Thymus (tissue), 11 donors: ENCODE measurements around the gene PRRC2B. TPM values are rescaled to one million over a fixed set of nuclear protein-coding genes. Genes with fewer than 3 reads are reported as not detected.
A peak's percentile ranks its signal among the peaks of the same experiment; 100 is the strongest.

ENCODE experiments used
- DNase-seq, 9 donors: peaks; one replicate each; pipeline ENCODE4 v3.0.0-alpha.2; 2013; ENCODE audit warnings: low spot score in 9 of 9, low read depth in 6 of 9, missing footprints in 1 of 9
- H3K27ac ChIP-seq, 2 donors: one replicate each; pipeline ENCODE4 v1.5.1; 2013; ENCODE audit warnings: control low read depth in 1 of 2, low read depth in 1 of 2, low read length in 1 of 2, mild to moderate bottlenecking in 1 of 2, moderate library complexity in 1 of 2
- H3K27me3 ChIP-seq, 2 donors: one replicate each; pipeline ENCODE4 v1.5.1; 2013; ENCODE audit warnings: low read length in 1 of 2; ENCODE audit not compliant: control insufficient read depth in 2 of 2, insufficient read depth in 1 of 2
- H3K36me3 ChIP-seq, 2 donors: one replicate each; pipeline ENCODE4 v1.5.1; 2013; ENCODE audit warnings: low read length in 1 of 2, mild to moderate bottlenecking in 1 of 2, moderate library complexity in 1 of 2; ENCODE audit not compliant: control insufficient read depth in 2 of 2, insufficient read depth in 2 of 2
- H3K4me1 ChIP-seq, 2 donors: one replicate each; pipeline ENCODE4 v1.5.1; 2013; ENCODE audit warnings: low read length in 2 of 2; ENCODE audit not compliant: control insufficient read depth in 2 of 2, insufficient read depth in 2 of 2
- H3K4me3 ChIP-seq, 2 donors: one replicate each; pipeline ENCODE4 v1.5.1; 2013; ENCODE audit warnings: low read length in 2 of 2, control low read depth in 1 of 2, mild to moderate bottlenecking in 1 of 2
- H3K9me3 ChIP-seq, 2 donors: one replicate each; pipeline ENCODE4 v1.5.1; 2013; ENCODE audit warnings: low read length in 1 of 2, mild to moderate bottlenecking in 1 of 2; ENCODE audit not compliant: control insufficient read depth in 2 of 2, insufficient read depth in 1 of 2
- WGBS: extraction: QIAGEN DNeasy Blood & Tissue Kit; methylation state at CpG from one replicate; pipeline ENCODE4 v1.1.7; 2013; 5-methylcytosine and 5-hydroxymethylcytosine counted together
- polyA plus RNA-seq: library from polyadenylated mRNA; stranded (reverse); fragments of 200-250 nt; gene quantifications from one replicate; pipeline ENCODE4 v1.2.3, GENCODE V29; 2013
- total RNA-seq: library from RNA; stranded (reverse); fragments of 120-200 nt; gene quantifications from one replicate; pipeline ENCODE4 v1.2.4, GENCODE V29; 2013
- donor health status: healthy.

PRRC2B gene
- total and polyA plus RNA-seq, 2 donors = 23.0 to 73.5 TPM

DNA sequence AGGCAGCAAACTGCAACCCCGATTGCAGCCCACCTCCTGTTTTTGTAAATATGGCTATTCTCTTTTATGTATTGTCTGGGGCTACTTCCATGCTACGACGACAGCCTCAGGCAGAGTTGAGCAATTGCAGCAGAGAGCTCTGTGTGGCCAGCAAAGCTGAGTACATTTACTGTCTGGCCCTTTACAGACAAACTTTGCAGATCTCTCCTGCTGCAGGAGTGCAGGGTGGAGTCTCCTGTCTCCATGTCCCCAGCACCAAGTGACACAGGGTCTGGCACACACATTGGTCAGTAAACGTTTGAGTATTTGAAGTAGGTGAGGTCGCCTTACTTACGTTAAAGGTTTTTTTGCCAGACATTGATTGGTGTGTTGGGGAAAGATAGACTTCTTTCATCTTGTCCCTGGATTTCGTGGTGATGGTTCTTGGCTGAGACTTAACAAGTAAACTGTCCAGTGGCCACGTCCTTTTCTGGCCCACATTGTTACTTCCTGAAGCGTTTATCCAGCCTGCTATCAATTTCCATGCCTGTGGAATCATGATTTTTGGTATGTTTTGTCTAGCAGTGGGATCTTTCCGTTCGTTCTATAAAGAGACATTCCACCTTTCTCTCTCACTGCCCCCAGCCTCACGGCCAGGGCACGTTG is 27.2 kb downstream of the PRRC2B start:
- no peak overlapping the region for H3K27ac ChIP-seq
- H3K4me3 ChIP-seq = no peak overlapping the region
- H3K9me3 ChIP-seq = no peaks in the 10 kb centered on the region
- peaks cover 17 to 26% of the 10 kb centered on the region in 2 donors for H3K36me3 ChIP-seq
- no peak for DNase-seq
- peaks cover 31 to 61% of the 10 kb centered on the region in 2 donors for H3K4me1 ChIP-seq
- 92% methylated on average over 13 of the region's 13 CpGs for WGBS
- H3K27me3 ChIP-seq = no peaks in the 10 kb centered on the region

DNA sequence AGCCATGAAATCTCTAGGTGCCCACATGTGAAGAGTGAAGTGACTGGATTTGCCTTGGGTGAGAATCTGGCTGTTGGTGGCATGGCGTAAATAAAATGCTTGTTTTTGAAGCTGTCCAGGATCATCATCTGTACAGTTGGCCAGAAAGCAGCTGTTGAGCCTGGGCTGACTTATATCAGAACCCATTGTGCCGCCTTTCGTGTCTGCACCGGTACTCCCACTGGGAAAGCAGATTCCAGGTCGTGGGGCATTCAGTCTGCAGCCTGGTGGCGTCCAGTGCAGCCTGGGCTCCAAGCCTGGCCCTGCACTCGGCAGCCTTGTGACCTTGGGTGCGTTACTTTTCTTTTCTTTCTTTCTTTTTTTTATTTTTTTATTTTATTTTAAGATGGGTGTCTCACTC is 27.8 kb downstream of the PRRC2B start:
- Histone ChIP-seq H3K27ac (no peak overlapping the region), H3K36me3 (peaks cover 17 to 31% of the 10 kb centered on the region in 2 donors), H3K27me3 (no peaks in the 10 kb centered on the region), H3K9me3 (no peaks in the 10 kb centered on the region), H3K4me3 (no peak overlapping the region), H3K4me1 (peaks cover 31 to 61% of the 10 kb centered on the region in 2 donors)
- no peak for DNase-seq
- 95% methylated on average over 8 of the region's 8 CpGs for WGBS

DNA sequence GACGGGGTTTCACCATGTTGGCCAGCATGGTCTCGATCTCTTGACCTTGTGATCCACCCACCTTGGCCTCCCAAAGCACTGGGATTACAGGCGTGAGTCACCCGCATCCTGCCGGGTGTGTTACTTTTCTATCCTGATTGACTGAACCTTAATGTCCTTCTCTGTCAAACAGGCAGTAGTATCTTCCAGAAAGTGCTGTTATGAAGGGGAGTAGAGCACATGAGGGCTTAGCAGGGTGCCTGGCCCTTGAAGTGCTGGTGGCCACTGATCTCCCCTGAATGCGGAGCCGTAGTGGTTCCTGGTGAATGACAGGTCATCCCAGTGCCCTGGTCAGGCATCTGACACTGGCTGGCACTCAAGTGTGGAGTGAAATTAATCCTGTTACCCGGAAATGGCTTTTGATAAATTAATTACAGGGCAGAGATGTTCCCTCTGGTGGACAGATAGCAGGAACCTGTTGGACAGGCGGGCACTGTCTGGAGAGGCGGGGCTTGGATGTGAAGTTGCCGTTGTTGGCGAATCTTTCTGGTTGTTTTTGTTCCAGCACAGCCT is 28.4 kb downstream of the PRRC2B start:
- H3K4me3 ChIP-seq = no peak overlapping the region
- peaks cover 17 to 34% of the 10 kb centered on the region in 2 donors for H3K36me3 ChIP-seq
- no peaks in the 10 kb centered on the region for H3K9me3 ChIP-seq
- no peaks in the 10 kb centered on the region for H3K27me3 ChIP-seq
- peaks cover 25 to 56% of the 10 kb centered on the region in 2 donors for H3K4me1 ChIP-seq
- DNase-seq = no peak
- 89% methylated on average over 12 of the region's 12 CpGs for WGBS
- H3K27ac ChIP-seq = peak overlapping the region in 1 of 2 donors; percentile 66

DNA sequence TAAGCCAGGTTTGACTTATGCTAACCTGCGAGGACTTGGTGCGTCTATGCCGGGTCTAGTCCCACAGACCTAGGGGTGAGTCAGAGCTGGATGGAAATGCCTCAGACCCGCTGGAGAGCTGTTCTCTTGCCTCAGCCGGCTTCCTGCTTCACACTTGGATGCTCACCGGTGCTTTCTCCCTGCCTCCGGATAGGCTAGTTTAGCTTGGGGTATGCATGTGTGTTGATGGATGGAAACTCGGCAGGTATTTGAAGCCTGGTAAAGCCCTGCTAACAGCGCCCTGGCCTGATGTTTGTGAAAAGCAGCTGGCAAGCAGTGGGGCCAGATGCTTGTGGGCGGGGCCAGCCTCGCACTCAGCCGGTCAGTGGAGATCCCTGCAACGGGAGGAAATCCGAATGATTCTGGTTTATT is 29.3 kb downstream of the PRRC2B start:
- 92% methylated on average over 14 of the region's 14 CpGs for WGBS
- Histone ChIP-seq H3K4me3 (no peak overlapping the region), H3K27ac (peak overlapping the region; percentile 54 to 65), H3K27me3 (no peaks in the 10 kb centered on the region), H3K9me3 (no peaks in the 10 kb centered on the region), H3K36me3 (peaks cover 17 to 27% of the 10 kb centered on the region in 2 donors), H3K4me1 (peaks cover 17 to 47% of the 10 kb centered on the region in 2 donors)
- DNase-seq = no peak

DNA sequence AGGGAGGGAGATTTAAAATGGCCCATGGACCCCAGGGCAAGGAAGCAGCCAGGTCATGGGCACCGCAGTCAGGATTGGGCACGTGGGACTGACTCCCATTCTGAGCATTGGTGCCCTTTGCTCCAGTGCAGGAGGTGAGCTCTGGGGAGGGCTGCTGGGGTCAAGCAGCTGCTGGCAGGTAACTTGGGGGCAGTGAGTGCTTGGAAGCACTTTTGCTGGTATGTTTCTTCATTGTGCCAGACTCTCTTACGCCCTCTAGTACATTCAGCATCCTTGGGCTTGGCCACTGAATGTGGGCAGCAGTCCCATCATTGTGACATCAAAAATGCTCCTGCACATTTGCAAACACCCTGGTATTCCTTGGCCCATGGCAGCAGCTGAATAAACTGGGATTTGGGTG is 32.7 kb downstream of the PRRC2B start:
- Histone ChIP-seq H3K27ac (no peak overlapping the region), H3K4me3 (no peak overlapping the region), H3K9me3 (no peaks in the 10 kb centered on the region), H3K36me3 (peaks cover 7 to 32% of the 10 kb centered on the region in 2 donors), H3K27me3 (no peaks in the 10 kb centered on the region), H3K4me1 (peaks cover 16 to 31% of the 10 kb centered on the region in 2 donors)
- no peak for DNase-seq
- 100% methylated on average over 3 of the region's 3 CpGs for WGBS

DNA sequence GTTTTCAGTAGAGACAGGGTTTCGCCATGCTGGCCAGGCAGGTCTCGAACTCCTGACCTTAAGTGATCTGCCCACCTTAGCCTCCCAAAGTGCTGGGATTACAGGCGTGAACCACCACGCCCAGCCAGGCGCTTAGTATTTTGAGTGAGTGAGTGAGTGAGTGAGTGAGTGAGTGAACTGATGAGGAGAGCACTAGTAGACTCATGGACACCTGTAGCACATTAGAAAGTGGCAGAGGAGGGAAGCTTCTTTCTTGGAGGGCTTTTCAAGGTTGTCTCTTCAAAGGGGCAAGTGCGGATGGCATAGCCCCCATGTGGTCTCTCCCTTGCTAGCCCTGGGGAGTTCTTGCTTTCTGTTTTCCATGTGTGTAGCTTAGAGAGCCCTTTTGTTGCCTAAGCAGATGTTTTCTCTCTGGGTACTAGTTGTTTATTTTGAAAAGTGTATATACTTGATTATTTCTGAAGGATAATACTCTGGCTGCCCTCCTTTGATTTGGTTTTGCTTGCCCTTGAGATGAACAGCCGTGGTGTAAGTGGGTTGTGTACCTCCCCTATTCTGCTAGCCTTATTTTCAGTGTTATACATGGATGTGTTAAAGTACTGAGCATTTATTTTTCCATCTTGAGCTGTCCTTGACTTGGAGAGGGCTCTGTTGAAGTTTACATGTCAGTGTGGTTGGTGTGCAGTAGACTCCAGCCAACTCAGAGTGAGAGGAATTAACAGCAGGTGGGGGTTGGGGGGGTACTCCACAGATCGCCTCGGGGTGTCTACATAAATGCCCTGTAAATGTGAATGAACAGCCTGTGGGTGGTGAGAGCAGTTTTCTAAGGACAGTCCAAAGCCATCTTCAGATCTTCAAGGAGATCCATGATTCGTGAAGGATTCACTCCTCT is 35.5 kb downstream of the PRRC2B start:
- Histone ChIP-seq H3K27me3 (no peaks in the 10 kb centered on the region), H3K27ac (peak overlapping the region in 1 of 2 donors; percentile 32), H3K9me3 (peaks cover 0 to 4% of the 10 kb centered on the region in 2 donors), H3K36me3 (peaks cover 18 to 50% of the 10 kb centered on the region in 2 donors), H3K4me3 (no peak overlapping the region), H3K4me1 (peaks cover 14% of the 10 kb centered on the region in 2 donors)
- 81% methylated on average over 10 of the region's 10 CpGs for WGBS
- DNase-seq = peak in 1 of 9 donors; percentile 58

DNA sequence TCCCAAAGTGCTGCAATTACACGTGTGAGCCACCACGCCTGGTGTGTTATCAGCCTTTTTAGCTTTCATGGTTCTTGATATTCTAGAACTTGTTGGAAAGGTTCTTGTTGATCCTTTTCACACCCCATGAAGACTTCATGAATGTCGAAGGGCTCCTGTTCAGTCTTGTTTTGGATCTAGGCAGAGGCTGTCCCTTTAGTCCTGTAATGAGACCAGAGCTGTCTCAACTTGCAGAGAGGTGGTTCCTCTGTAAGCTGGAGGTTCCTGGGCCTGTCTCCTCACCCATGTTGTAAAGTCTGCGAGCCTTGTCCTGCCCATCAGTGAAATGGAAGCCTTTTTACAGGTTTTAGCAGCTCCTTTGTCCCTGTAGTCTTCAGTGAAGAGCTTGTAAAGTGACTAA is 38.2 kb downstream of the PRRC2B start:
- 94% methylated on average over 4 of the region's 4 CpGs for WGBS
- peaks cover 33 to 67% of the 10 kb centered on the region in 2 donors for H3K36me3 ChIP-seq
- no peak overlapping the region for H3K4me3 ChIP-seq
- no peak for DNase-seq
- H3K27ac ChIP-seq = no peak overlapping the region
- peaks cover 0 to 4% of the 10 kb centered on the region in 2 donors for H3K9me3 ChIP-seq
- H3K27me3 ChIP-seq = no peaks in the 10 kb centered on the region
- peaks cover 14% of the 10 kb centered on the region in 2 donors for H3K4me1 ChIP-seq

DNA sequence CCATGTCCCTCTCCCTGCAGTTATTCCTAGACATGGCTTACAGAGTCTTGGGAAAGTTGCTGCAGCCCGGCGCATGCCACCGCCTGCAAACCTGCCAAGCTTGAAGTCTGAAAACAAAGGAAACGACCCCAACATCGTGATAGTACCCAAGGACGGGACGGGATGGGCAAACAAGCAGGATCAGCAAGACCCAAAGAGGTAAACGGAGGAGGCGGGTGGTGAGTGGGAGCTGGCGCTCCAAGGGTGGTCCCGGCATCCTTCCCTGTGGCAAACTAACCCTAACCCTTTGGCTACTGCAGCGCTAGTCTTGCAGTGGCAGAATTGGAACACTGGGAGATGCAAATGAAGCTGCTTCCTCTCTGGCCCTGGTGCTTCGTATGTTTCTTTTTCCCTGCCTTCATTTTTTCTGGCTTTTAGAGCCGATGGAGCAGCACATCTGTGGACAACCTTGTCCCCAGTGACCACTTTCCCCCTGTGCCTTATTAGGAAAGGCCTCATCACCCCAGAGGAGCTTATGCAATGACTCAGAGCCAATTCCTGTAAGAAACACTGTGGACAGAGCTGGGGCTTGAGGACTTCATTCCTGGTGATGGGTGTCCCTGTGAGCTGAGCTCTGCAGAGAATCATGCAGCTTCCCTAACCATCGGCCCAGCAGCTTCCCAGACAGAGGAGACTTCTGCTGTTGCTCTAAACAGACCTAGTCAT is 38.9 kb downstream of the PRRC2B start:
- Histone ChIP-seq H3K27me3 (no peaks in the 10 kb centered on the region), H3K27ac (no peak overlapping the region), H3K4me1 (peaks cover 14% of the 10 kb centered on the region in 2 donors), H3K36me3 (peaks cover 39 to 74% of the 10 kb centered on the region in 2 donors), H3K4me3 (no peak overlapping the region), H3K9me3 (peaks cover 0 to 4% of the 10 kb centered on the region in 2 donors)
- no peak for DNase-seq
- 96% methylated on average over 15 of the region's 15 CpGs for WGBS
